Renal cortical epithelial cell (primary cell): Measurements from ENCODE around the gene SLC44A5. TPM values are rescaled to one million over a fixed set of nuclear protein-coding genes. Genes with fewer than 3 reads are reported as not detected.
"Not testable (repeated sequence)": the region's sequence is repeated elsewhere in the genome, so short reads cannot be mapped to it uniquely, and the experiment has no call there.

Experiments used
- DNase-seq: peaks from one replicate; pipeline ENCODE4 v3.0.0-alpha.2; 2011; ENCODE audit warnings: low read depth
- total RNA-seq: library from RNA; depleted of rRNA; stranded (reverse); fragments of >200 nt; gene quantifications from 2 replicates; pipeline ENCODE4 v1.2.3, GENCODE V29; 2014

SLC44A5 gene
- total RNA-seq, 1 donor from 2014 or later = 8.5 TPM

DNA sequence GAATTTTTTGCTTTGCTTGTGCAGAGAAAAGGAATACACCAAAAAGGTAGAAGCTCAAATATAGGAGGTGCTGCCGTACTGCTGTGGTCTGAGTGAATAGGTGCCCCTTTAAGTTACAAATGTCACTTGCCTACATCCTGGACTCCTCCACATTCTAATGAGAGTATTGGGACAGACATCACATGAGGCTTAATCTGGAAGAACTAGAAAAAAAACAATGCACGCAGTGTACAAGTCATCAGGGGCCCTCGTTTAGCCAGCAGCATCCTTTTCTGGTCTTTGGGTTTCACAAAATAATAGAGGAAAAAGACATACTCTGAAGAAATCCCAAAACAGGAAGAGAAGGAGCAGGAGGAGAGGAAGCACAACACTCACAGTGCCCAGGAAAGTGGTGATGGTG, 89.3 kb downstream of the SLC44A5 start:
- DNase-seq = no peak

DNA sequence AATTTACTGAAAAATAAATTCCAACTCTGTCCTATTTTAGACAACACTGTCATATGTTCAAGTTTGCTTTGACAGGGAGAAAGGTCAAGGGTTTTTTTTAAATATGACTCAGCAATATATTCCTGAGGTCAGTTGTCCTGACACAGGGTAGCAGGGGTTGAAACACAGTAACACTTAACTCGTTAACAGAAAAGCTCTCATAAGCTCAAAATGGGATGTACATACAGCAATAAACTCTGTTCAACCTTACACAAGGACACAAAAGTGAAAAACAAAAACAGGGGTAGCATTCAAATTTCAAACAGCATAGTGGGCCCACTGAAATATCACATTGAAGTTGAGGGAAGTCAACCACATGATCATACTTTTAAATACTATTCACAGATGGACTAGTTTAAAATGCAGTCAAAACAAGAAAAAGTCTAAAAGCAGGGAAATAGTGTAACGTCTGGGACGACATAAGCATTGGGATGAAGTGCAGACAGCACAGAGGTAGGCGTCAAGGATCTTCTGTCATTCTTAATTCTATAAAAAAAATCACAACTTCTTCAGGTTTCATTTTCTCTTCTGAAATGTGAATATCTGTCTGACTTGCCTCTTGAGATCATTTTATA, 89.9 kb downstream of the SLC44A5 start:
- no peak for DNase-seq

DNA sequence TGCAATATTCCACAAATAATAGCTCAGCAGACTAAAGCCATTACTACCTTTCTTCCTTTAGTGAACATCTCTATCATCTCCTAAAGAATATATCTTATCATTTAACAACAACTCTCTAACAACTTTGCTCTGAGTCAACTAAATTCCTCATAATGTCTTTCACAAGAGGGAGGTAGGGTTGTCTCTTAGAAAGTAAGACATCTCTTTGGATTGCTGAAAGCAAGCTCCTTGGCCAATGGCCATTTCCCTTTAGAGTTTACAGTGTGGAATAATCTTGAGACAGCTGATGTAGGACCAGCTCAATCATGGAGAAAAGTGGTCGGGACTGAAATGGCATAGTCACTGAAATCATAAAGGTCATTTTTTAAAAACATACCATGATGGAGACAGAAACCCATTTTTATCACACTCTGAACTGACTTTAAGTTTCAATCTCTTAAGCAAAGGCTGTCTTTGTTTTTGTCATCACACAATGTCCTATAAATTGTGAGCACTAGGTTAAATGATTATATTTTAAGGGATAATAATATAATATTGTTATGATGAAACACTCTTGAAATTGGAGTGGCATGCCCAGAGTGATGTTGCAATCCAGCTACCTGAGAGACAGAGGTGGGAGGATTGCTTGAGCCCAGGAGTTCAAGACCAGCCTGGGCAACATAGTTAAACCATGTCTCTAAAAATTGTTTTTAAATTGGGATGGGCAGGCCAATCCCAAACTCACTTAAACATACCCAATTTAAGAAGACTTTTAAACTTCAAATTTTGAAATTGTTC, 91.1 kb downstream of the SLC44A5 start:
- DNase-seq = no peak

DNA sequence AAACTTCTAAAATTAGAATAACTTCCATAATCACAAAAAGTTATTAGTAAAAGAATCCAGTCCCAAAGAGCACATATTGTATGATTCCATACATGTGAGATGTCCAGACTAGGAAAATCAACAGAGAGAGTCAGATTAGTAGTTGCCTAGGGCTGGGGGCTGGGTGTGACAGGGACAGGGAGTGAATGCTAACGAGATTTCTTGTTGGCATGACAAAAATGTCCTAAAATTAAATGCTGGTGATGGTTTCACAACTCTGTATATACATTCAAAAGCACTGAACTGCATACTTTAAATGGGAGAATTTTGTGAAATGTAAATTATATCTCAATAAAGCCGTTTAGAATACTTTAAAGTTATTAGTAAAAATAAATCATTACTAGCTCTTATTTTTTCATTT, 92.2 kb downstream of the SLC44A5 start:
- no peak for DNase-seq

DNA sequence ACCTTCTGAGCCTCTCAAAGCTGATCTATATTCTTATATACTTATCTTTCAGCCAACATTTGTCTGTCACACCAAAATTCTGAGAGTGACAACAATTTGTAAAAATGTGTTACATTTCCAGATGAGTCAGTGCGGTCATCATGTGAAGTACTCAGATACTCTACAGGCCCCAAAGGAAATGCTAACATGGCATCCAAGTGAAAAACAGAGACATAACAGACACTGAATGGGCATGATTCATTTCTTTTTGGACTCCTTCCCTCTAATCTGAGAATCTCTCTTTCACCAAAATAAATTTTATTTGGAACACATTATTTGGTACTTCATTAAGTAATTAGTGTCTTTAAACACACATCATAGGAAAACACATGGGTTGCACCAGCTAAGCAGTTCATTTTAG, 96.6 kb downstream of the SLC44A5 start:
- no peak for DNase-seq

DNA sequence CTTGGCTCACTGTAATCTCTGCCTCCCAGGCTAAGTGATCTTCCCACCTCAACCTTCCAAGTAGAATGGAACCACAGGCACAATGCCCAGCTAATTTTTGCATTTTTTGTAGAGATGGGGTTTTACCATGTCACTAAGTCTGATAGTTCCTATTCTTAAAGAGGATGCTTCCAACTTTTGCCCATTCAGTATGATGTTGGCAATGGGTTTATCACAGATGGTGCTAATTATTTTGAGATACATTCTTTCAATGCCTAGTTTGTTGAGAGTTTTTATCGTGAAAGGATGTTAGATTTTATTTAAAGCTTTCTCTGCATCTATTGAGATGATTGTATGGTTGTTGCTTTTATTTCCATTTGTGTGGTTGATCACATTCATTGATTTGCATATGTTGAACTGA, 103.9 kb downstream of the SLC44A5 start:
- no peak for DNase-seq

DNA sequence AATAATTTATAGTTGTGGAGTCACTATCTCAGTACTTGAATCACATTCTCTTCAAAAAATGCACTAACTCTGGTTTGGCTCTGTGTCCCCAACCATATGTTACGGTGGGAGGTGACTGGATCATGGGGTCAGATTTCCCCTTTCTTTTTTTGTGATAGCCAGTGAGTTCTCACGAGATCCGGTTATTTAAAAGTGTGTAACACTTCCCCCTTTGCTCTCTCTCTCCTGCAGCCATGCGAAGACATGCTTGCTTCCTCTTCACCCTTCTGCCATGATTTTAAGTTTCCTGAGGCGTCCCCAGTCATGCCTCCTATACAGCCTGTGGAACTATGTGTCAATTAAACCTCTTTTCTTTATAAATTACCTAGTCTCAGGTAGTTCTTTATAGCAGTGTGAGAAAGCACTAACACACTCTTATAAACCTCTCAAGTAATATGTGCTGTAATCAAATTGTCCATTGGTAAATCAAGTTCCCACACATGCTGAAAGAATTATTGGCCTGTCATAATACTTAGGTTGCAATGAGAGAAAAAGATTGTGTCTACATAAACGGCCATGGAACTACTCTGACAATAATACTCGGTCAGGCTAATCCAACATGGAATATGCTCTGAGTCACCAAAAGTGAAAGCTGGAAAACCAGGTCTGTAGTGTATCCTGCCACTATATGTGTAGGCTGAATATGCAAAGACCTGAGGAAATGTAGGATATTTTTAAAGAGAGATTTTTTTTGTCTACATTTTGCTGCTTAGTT, 107.5 kb downstream of the SLC44A5 start:
- DNase-seq = peak; percentile 6

DNA sequence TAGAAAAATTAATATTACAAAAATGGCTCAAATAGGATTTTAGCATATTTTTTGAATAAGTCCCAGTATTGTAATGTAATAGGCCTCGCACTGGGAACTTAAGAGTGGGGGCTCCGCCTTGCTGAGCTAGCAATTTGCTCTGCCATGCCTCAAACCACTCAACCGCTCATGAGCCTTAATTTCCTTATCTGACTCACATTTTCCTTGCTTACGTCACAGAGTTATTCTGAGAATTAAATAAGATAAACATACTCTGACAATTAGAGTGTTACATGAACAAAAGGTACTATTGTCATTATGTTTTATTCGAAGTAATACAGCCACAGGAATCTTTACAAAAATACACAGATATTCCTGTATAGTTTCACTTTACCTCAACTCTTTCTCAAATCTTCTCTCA, 108.1 kb downstream of the SLC44A5 start:
- DNase-seq = peak; percentile 50

DNA sequence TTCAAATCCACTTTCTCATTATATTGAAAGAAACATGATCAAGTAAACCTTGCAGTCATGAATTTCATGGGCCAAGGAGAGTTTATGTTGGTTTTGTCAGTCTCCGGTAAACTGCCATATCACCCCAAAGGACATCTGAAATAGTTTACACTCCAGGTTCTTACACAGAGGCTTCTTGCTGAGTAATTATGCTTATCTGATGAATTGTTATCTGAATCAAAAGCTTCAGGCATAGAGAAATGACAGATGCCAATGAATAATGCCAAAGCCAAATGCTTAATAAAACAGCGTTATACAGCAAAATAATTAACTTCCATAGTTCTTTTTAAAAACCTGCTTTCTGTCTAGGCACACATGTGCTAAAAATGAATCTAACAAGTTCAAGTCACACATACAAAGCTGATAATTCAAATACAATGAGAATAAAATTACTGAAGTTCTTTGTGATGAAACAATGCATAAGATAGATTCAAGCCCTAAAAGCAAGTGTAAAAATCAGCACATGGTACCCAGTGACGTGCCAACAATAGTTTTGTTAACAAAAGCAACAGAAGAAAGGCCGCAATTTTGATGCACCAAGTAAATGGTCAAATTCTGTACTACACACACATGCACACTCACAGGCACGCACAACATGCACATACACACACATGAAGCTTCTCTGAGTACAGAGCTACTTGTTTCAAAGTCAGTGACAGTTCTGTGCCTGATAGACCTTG, 109.2 kb downstream of the SLC44A5 start:
- no peak for DNase-seq

DNA sequence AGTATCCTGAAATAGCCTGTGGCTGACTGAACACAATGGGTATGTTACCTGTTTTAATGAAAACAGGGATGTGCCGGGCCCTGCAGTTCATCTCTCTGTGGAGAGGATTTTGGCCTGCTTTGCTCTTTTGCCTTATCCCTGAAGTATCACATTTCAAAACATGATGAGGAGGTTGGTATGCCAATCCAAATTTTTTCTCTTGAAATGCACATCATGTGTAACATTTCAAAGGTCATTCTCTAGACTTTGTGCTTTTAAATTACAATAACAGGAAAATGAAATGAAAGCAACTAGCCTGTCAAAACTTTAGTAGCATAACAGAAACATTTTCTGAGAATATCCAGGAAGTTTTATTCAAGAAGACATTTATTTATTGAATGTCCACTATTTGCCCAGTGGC, 118.9 kb downstream of the SLC44A5 start:
- DNase-seq = no peak

DNA sequence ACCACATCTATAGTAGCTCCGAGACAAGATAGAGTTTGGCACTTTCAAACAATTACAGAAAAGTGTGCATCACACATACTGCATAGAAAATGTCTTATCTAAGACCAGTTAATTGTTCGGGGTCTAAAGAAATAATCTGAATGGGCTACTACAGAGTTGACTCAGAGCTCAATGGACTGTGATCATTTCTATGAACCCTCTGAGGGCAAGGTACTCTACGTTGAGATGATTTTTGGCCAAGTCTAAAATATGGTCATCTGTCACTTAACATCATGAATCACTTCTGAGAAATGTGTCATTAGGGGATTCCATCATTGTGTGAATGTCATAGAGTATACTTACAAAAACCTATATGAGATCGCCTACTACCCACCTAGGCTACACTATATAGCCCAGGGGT, 123.5 kb downstream of the SLC44A5 start:
- no peak for DNase-seq

DNA sequence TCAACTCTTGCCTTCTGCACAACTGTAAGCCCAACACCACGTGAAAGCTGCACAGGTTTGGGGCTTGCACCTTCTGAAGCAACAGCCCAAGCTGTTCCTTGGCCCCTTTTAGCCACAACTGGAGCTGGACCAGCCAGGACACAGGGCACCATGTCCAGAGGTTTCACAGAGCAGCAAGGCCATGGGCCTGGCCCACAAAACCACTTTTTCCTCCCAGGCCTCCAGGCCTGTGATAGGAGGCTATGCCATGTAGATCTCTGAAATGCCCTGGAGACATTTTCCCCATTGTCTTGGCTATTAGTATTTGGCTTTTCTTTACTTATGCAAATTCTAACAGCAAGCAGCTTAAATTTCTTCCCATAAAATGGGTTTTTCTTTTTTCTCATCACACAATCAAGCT, 126.1 kb downstream of the SLC44A5 start:
- DNase-seq = no peak

DNA sequence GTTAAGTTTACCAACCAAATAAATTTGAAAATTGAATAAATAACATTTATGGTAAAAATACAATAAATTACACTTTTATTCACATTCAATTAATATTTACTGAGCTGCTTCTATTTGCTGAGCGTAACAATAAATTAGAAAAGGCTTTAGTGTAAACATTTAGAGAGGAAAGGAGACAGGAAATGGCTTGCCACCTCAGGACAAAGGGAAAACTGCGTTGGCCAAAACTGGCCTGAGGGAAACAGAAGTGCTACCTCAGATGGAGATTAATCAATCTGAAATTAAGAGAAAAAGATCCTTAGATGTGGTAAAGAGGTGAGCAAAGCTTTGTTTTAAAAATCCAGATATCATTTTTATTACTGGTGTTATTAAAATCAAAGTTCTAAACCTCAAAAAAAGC, 128.0 kb downstream of the SLC44A5 start:
- DNase-seq = no peak

DNA sequence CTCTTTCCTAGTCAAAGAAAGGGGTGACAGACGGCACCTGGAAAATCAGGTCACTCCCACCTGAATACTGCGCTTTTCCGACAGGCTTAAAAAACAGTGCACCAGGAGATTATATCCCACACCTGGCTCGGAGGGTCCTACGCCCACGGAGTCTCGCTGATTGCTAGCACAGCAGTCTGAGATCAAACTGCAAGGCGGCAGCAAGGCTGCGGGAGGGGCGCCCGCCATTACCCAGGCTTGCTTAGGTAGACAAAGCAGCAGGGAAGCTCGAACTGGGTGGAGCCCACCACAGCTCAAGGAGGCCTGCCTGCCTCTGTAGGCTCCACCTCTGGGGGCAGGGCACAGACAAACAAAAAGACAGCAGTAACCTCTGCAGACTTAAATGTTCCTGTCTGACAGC, 134.4 kb downstream of the SLC44A5 start:
- not testable (repeated sequence) for DNase-seq

DNA sequence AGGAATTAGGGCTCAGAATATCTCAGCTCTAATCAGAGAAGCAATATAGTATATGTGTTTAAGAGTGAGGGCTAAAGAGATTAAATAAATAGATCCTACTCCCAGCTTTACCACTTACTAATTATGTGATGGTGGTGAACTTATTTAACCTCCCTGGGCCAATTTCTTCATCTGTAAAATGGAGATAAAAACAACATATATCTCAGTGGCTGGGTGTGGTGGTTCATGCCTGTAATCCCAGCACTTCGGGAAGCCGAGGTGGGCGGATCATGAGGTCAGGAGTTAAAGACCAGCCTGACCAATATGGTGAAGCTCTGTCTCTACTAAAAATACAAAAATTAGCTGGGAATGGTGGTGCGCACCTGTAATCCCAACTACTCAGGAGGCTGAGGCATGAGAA, 135.2 kb downstream of the SLC44A5 start:
- DNase-seq = no peak

DNA sequence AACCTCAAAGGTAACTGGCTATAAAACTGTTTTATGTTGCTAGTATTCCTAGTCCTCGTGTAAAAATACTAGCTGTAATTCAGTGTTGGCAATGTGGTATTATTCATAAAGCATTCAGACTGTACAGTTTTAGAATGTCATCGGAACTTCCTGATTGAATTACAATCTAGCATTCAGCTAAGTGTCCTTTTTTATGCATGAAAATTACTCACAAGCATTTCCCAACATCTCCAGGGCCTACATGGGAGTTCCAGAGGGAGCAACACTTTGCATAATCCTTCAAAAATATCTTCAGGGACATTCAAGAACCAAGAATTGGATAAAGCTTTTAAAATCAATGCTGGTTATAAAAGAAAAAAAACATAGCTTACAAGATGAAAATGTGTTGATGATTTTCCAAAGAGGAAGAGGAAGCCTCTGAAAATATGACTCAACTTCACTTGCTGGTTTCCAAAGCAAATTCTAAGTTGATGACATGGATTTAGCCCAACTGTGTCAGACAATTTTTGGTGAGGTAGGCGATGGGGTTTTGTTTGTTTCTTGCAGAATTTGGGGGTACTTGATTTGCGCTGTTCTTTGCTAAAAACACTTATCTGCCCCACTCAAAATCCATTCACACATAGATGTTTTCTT, 137.8 kb downstream of the SLC44A5 start:
- no peak for DNase-seq

DNA sequence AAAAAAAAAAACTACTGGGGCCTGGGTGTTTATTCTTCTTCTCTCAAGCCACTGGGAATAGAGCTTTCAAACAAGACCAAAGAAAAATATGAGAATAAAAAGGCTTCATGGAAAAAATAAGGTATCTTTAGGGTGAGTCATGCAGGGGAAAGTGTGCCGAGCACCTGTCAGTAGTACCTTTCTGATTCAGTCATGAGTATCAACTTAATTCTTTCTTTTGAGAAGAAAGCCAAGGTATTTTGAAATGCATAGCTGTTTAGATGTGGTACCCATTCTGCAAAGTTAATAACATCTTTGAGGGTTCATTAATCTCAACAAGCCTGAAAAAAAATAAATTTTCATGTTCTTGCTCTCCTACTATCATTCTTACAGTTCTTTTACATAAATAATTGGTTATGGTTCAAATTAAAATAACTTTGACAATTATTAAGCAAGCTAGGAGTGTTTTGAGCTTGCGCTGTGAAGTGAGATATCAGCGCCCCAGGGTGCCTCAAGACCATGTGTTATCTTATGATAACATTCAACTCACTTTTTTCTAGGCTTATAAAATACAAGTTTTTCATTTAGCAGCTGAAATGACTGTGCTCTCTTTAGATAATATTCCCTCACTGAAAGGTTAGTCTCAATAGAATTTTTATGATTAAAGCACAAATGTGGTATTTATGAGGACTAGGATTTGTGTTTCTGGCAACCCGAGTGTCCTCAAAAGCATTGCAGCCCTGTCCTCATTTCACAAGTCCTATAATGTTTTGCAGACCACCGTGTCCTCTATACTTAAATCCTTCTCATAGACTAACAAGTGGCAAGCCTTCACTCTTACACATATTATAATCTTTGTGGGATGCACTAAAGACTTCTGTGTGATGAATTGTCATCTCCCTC, 138.6 kb downstream of the SLC44A5 start:
- DNase-seq = no peak

DNA sequence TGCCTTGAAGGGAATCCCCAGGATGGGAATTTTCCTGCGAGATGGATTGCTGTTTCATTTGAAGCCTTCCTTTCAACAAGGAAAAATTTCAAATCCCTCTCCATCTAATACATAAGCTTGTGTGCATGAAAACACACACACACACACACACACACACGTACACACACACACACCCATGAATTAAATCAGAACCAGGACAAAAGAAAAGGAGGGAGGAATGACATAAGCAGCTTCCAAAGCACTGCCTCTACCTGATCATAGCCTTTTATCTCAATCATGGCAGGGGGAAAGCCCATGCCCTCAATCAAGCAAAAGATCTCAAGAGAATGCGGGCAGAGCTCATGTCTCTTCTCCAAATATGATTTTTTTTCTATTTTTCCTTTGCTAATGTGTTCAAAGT, 139.7 kb downstream of the SLC44A5 start:
- DNase-seq = no peak

DNA sequence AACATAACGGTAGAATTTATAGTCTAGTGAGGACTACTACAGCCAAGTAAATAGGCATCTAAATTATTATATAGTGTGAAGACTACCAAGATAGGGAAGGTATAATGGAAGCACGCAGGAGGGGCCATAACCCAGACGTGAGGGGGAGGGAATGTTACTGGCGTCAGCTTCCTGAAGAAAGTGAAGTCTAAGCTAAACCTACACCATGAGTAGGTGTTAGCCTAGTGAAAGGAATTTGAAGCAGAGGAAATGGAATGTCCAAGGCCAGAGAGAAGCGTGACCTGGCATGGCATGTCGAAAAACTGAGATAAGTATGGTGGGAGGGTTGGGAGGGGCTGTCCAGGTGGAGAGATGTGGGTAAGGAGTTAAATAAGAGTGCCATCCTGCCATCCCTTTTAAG, 140.5 kb downstream of the SLC44A5 start:
- DNase-seq = peak; percentile 15

DNA sequence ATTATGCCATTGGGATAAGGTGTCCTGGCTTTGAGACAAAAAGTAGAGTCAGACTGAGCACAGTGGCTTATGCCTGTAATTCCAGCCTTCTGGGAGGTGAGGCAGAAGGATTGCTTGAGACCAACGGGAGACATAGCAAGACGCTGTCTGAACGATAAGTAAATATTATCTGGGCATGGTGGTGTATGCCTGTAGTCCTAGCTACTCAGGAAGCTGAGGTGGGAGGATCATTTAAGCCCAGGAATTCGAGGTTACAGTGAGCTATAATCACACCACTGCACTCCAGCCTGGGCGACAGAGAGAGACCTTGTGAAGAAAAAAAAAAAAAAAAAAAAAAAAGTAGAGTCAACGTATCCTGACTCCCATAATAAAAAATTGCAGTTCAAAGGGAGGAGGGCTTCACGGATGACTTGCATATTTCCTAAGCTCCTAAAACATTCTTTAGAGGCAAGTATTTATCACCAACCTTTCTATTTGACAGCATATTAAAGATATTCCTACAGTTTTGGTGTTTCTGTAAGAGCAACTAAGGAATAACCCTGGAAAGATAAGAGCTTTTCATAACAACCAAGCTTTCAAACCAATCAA, 141.2 kb downstream of the SLC44A5 start:
- DNase-seq = peak; percentile 1
